ENCODE results near the gene STON2. TPM values are rescaled to one million over a fixed set of nuclear protein-coding genes. Genes with fewer than 3 reads are reported as not detected.

Gene STON2
- total RNA-seq, 1 experiment from 2014 or later = not detected

DNA sequence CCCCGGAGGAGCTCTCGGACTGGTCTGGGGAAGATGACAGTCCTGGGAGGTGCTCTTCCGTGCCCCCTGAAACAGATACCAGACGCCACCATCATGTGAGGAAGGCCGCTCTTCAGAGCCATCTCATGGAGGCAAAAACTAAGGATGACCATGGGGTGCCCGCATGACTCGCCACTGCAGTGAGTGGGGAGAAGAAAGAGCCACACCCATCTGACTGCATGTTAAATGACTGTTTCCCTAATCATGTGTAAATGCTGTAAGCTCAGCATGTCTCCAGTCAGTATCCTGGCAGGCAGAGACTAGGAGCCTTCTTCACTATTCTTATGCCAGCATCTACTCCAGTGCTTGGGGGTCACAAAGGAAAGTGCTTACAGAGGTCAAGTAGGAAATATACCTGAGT lies 4.0 kb downstream of the STON2 start:
- Histone ChIP-seq H3K79me2 (ENCODE audit: low read length) (no peaks in the 10 kb centered on the region), H3K9me3 (ENCODE audit: low read length) (no peaks in the 10 kb centered on the region), H3K36me3 (ENCODE audit: insufficient read depth, low read length) (no peaks in the 10 kb centered on the region), H3K4me3 (ENCODE audit: low read length) (no peak overlapping the region), H3K27me3 (ENCODE audit: low read length) (no peaks in the 10 kb centered on the region), H3K9ac (ENCODE audit: low read length) (no peak overlapping the region), H3K4me1 (ENCODE audit: low read length) (no peaks in the 10 kb centered on the region), H4K20me1 (ENCODE audit: insufficient read depth, low read depth, low read length) (no peaks in the 10 kb centered on the region), H3K4me2 (ENCODE audit: low read depth, low read length, poor library complexity, severe bottlenecking) (no peak overlapping the region), H3K27ac (ENCODE audit: low read length) (no peak overlapping the region), H3K9me2 (replicated peaks; ENCODE audit: insufficient read depth, low read length) (no peaks in the 10 kb centered on the region), H2AFZ (ENCODE audit: low read length) (no peak overlapping the region)
- DNase-seq = no peak

DNA sequence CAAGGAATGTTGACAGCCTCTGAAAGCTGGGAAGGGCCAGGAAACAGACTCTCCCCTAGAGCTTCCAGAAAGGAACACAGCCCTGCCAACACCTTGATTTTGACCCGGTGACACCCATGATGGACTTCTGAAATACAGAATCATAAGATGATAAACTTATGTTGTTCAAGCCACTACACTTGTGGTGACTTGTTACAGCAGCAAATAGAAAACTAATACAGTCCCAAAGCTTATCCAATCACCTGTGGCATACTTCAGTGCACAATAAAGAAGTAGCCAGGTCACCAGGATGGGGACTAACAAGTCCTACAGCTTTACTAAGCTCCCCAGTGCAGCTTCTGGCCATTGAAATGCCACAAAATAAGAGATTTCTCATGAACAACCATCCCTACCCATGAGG lies 5.4 kb downstream of the STON2 start:
- Histone ChIP-seq H3K79me2 (ENCODE audit: low read length) (no peaks in the 10 kb centered on the region), H2AFZ (ENCODE audit: low read length) (no peak overlapping the region), H3K4me3 (ENCODE audit: low read length) (no peak overlapping the region), H3K4me2 (ENCODE audit: low read depth, low read length, poor library complexity, severe bottlenecking) (no peak overlapping the region), H3K9ac (ENCODE audit: low read length) (no peak overlapping the region), H4K20me1 (ENCODE audit: insufficient read depth, low read depth, low read length) (no peaks in the 10 kb centered on the region), H3K4me1 (ENCODE audit: low read length) (no peaks in the 10 kb centered on the region), H3K27ac (ENCODE audit: low read length) (no peak overlapping the region), H3K36me3 (ENCODE audit: insufficient read depth, low read length) (no peaks in the 10 kb centered on the region), H3K9me2 (replicated peaks; ENCODE audit: insufficient read depth, low read length) (no peaks in the 10 kb centered on the region), H3K9me3 (ENCODE audit: low read length) (no peaks in the 10 kb centered on the region), H3K27me3 (ENCODE audit: low read length) (no peaks in the 10 kb centered on the region)
- no peak for DNase-seq

DNA sequence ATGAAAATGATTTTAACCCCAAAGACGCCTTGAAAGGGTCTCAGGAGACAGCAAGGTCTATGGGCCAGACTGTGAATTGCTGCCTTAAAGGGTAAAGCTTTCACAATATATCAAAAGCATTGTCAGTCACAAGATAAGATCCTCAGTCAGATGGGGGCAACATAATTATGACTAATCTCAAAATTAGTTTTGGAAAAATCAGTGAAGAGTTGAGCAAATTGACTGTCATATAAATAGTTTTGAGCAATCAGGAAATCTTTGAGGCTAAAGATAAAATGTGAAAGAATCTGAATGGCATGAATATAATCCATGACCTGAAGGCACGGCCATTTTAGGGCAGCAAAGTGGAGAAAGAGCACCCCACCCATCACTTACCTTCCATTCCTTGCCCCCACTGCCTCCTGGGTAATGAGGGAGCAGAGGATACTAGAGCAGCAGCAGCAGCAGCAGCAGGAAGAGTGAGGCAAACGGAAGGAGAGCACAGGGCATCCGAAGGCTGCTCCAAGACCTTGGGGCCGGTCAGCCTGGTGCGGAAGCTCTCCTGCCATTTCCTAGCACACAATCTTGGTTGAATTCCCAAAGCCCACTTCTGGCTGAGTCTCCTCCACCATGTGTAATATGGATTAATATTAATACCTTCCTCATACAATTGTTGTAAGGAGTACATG lies 7.0 kb downstream of the STON2 start:
- Histone ChIP-seq H3K4me2 (ENCODE audit: low read depth, low read length, poor library complexity, severe bottlenecking) (no peak overlapping the region), H4K20me1 (ENCODE audit: insufficient read depth, low read depth, low read length) (no peaks in the 10 kb centered on the region), H2AFZ (ENCODE audit: low read length) (no peak overlapping the region), H3K27me3 (ENCODE audit: low read length) (no peaks in the 10 kb centered on the region), H3K27ac (ENCODE audit: low read length) (no peak overlapping the region), H3K4me3 (ENCODE audit: low read length) (no peak overlapping the region), H3K9ac (ENCODE audit: low read length) (no peak overlapping the region), H3K4me1 (ENCODE audit: low read length) (no peaks in the 10 kb centered on the region), H3K9me2 (replicated peaks; ENCODE audit: insufficient read depth, low read length) (no peaks in the 10 kb centered on the region), H3K79me2 (ENCODE audit: low read length) (no peaks in the 10 kb centered on the region), H3K9me3 (ENCODE audit: low read length) (no peaks in the 10 kb centered on the region), H3K36me3 (ENCODE audit: insufficient read depth, low read length) (no peaks in the 10 kb centered on the region)
- DNase-seq = no peak

DNA sequence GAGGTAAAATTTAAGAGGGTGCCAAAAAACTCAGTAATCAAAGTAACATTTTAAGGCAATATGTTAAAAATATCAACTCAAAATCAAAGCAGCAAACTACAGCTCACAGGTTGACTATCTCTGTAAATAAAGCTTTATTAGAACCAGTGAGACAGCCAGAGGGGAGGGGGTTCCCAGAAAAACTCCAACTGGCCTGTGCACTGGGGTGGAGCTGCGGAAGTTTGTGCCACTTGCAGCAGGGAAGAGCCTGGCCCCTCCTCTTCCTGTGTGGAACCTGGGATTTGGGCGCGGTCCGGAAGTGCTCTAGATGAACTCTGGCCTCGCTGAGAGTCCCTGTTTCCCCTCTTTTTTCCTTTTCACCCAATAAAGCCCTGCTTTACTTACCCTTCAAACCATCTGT lies 8.1 kb downstream of the STON2 start:
- H3K4me1 ChIP-seq (ENCODE audit: low read length) = no peaks in the 10 kb centered on the region
- H3K9me2 ChIP-seq (replicated peaks; ENCODE audit: insufficient read depth, low read length) = no peaks in the 10 kb centered on the region
- H3K4me2 ChIP-seq (ENCODE audit: low read depth, low read length, poor library complexity, severe bottlenecking) = no peak overlapping the region
- H3K27ac ChIP-seq (ENCODE audit: low read length) = no peak overlapping the region
- no peaks in the 10 kb centered on the region for H3K79me2 ChIP-seq (ENCODE audit: low read length)
- H3K27me3 ChIP-seq (ENCODE audit: low read length) = no peaks in the 10 kb centered on the region
- H3K9me3 ChIP-seq (ENCODE audit: low read length) = no peaks in the 10 kb centered on the region
- H4K20me1 ChIP-seq (ENCODE audit: insufficient read depth, low read depth, low read length) = no peaks in the 10 kb centered on the region
- H3K4me3 ChIP-seq (ENCODE audit: low read length) = no peak overlapping the region
- no peak overlapping the region for H3K9ac ChIP-seq (ENCODE audit: low read length)
- H3K36me3 ChIP-seq (ENCODE audit: insufficient read depth, low read length) = no peaks in the 10 kb centered on the region
- no peak for DNase-seq
- H2AFZ ChIP-seq (ENCODE audit: low read length) = no peak overlapping the region

DNA sequence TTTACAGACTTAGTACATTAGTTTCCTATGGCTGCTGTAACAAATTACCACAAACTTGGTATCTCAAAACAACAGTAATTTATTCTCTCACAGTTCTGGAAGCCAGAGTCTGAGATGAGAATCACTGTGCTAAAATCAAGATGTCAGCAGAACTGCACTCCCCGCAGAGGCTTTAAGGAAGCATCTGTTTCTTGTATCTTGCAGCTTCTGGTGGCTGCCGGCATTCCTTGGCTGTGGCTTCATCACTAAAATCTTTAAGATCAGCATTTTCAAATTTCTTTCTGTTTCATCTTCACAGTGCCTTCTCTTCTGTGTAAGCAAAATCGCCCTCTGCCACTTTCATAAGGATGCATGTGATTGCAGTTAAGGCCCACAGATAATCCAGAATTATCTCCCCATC lies 9.4 kb downstream of the STON2 start:
- no peaks in the 10 kb centered on the region for H4K20me1 ChIP-seq (ENCODE audit: insufficient read depth, low read depth, low read length)
- H3K9me2 ChIP-seq (replicated peaks; ENCODE audit: insufficient read depth, low read length) = no peaks in the 10 kb centered on the region
- H3K36me3 ChIP-seq (ENCODE audit: insufficient read depth, low read length) = no peaks in the 10 kb centered on the region
- no peaks in the 10 kb centered on the region for H3K27me3 ChIP-seq (ENCODE audit: low read length)
- no peak for DNase-seq
- H3K9ac ChIP-seq (ENCODE audit: low read length) = no peak overlapping the region
- H3K9me3 ChIP-seq (ENCODE audit: low read length) = no peaks in the 10 kb centered on the region
- no peak overlapping the region for H2AFZ ChIP-seq (ENCODE audit: low read length)
- no peak overlapping the region for H3K4me3 ChIP-seq (ENCODE audit: low read length)
- no peaks in the 10 kb centered on the region for H3K4me1 ChIP-seq (ENCODE audit: low read length)
- H3K79me2 ChIP-seq (ENCODE audit: low read length) = no peaks in the 10 kb centered on the region
- no peak overlapping the region for H3K27ac ChIP-seq (ENCODE audit: low read length)
- H3K4me2 ChIP-seq (ENCODE audit: low read depth, low read length, poor library complexity, severe bottlenecking) = no peak overlapping the region

DNA sequence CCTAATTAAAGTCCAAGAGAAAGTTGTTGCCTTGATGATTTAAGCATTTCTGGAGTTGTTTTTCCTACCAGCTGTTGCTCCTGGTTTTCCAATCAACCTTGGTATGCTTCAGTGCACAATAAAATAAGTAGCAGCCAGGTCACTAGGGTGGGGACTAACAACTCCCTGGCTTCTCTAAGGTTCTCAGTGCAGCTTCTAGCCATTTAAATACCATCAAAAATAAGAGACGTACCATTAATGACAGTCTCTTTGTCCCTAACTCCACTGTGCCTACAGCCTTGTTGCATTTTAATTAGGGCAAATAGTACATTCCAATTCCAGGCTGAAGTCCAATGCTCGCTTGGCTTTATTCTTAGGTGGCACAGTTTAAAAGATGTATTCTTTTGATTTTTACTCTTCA lies 11.8 kb downstream of the STON2 start:
- no peak overlapping the region for H3K4me3 ChIP-seq (ENCODE audit: low read length)
- H3K9ac ChIP-seq (ENCODE audit: low read length) = no peak overlapping the region
- no peak overlapping the region for H3K4me2 ChIP-seq (ENCODE audit: low read depth, low read length, poor library complexity, severe bottlenecking)
- no peak overlapping the region for H2AFZ ChIP-seq (ENCODE audit: low read length)
- H3K36me3 ChIP-seq (ENCODE audit: insufficient read depth, low read length) = no peaks in the 10 kb centered on the region
- no peaks in the 10 kb centered on the region for H4K20me1 ChIP-seq (ENCODE audit: insufficient read depth, low read depth, low read length)
- no peaks in the 10 kb centered on the region for H3K27me3 ChIP-seq (ENCODE audit: low read length)
- no peaks in the 10 kb centered on the region for H3K9me3 ChIP-seq (ENCODE audit: low read length)
- H3K9me2 ChIP-seq (replicated peaks; ENCODE audit: insufficient read depth, low read length) = no peaks in the 10 kb centered on the region
- no peak for DNase-seq
- H3K79me2 ChIP-seq (ENCODE audit: low read length) = no peaks in the 10 kb centered on the region
- H3K4me1 ChIP-seq (ENCODE audit: low read length) = no peaks in the 10 kb centered on the region
- no peak overlapping the region for H3K27ac ChIP-seq (ENCODE audit: low read length)

DNA sequence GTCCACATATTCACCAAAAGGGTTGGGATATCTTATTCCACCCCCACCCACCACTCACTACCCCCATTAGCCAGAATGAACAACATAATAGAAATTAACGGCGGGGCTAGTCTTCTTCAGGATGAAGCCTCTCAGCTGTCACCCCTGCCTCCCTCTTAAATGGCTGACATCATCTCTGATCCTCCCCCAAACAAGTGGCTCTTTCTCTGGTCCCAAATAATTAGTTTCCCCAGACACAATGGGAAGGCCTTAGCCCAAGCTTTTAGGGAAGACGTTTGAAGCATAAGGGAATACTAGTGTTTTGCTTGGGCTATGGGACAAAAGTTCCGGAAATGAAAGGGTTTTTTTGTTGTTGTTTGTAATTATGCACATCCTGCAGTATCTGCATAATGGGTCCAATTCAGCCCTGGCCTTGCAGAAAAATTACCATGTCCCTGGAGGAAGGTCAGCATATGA lies 13.8 kb downstream of the STON2 start:
- H3K9me2 ChIP-seq (replicated peaks; ENCODE audit: insufficient read depth, low read length) = no peaks in the 10 kb centered on the region
- no peaks in the 10 kb centered on the region for H3K36me3 ChIP-seq (ENCODE audit: insufficient read depth, low read length)
- no peaks in the 10 kb centered on the region for H3K27me3 ChIP-seq (ENCODE audit: low read length)
- no peak overlapping the region for H3K27ac ChIP-seq (ENCODE audit: low read length)
- no peak overlapping the region for H2AFZ ChIP-seq (ENCODE audit: low read length)
- no peak overlapping the region for H3K9ac ChIP-seq (ENCODE audit: low read length)
- no peaks in the 10 kb centered on the region for H3K4me1 ChIP-seq (ENCODE audit: low read length)
- no peak for DNase-seq
- H4K20me1 ChIP-seq (ENCODE audit: insufficient read depth, low read depth, low read length) = no peaks in the 10 kb centered on the region
- H3K9me3 ChIP-seq (ENCODE audit: low read length) = no peaks in the 10 kb centered on the region
- H3K79me2 ChIP-seq (ENCODE audit: low read length) = no peaks in the 10 kb centered on the region
- no peak overlapping the region for H3K4me2 ChIP-seq (ENCODE audit: low read depth, low read length, poor library complexity, severe bottlenecking)
- H3K4me3 ChIP-seq (ENCODE audit: low read length) = no peak overlapping the region

DNA sequence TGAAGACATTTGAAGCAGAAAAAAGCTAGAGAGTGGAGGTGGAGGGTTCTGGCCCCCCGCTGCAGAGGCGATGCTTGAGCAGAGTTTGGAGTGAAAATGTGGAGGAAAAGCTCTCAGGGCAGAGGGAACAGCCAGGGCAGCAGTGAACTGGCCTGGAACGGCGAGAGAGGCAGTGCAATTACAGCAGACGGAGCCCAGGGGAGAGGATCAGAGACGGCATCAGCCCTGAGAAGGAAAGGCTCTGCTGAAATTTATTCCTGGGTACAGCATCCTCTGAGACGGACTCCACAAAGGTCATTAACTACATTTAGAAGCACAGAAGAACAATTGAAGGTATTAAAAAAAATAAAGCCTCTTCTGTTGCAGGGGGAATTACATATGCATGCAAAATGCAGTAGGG lies 14.2 kb downstream of the STON2 start:
- H3K9me2 ChIP-seq (replicated peaks; ENCODE audit: insufficient read depth, low read length) = no peaks in the 10 kb centered on the region
- no peak overlapping the region for H3K9ac ChIP-seq (ENCODE audit: low read length)
- no peak overlapping the region for H2AFZ ChIP-seq (ENCODE audit: low read length)
- no peaks in the 10 kb centered on the region for H3K27me3 ChIP-seq (ENCODE audit: low read length)
- no peaks in the 10 kb centered on the region for H3K79me2 ChIP-seq (ENCODE audit: low read length)
- no peak for DNase-seq
- H3K27ac ChIP-seq (ENCODE audit: low read length) = no peak overlapping the region
- no peak overlapping the region for H3K4me2 ChIP-seq (ENCODE audit: low read depth, low read length, poor library complexity, severe bottlenecking)
- no peaks in the 10 kb centered on the region for H4K20me1 ChIP-seq (ENCODE audit: insufficient read depth, low read depth, low read length)
- H3K9me3 ChIP-seq (ENCODE audit: low read length) = no peaks in the 10 kb centered on the region
- no peaks in the 10 kb centered on the region for H3K4me1 ChIP-seq (ENCODE audit: low read length)
- no peaks in the 10 kb centered on the region for H3K36me3 ChIP-seq (ENCODE audit: insufficient read depth, low read length)
- no peak overlapping the region for H3K4me3 ChIP-seq (ENCODE audit: low read length)

DNA sequence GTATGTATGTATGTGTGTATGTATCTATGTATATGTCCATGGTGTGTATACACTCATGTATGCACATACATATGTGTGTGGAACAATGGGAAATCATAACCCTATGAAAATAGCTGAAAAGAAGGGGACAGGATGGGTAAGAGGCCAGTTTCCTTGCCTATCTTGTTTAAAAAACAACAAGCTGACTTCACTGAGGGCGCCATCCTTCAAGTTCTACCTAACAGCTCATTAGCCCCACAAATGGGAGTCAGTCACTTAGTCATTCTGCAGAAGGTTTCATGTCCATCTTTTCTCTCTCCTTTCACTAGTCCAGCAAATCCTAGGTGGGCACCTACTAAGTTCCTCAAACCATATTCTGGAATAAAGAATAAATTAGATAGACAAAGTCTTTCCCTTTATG lies 14.7 kb downstream of the STON2 start:
- H3K27me3 ChIP-seq (ENCODE audit: low read length) = no peaks in the 10 kb centered on the region
- H3K9me3 ChIP-seq (ENCODE audit: low read length) = no peaks in the 10 kb centered on the region
- no peaks in the 10 kb centered on the region for H4K20me1 ChIP-seq (ENCODE audit: insufficient read depth, low read depth, low read length)
- H3K4me2 ChIP-seq (ENCODE audit: low read depth, low read length, poor library complexity, severe bottlenecking) = no peak overlapping the region
- no peak overlapping the region for H3K9ac ChIP-seq (ENCODE audit: low read length)
- H3K79me2 ChIP-seq (ENCODE audit: low read length) = no peaks in the 10 kb centered on the region
- DNase-seq = no peak
- H3K27ac ChIP-seq (ENCODE audit: low read length) = no peak overlapping the region
- no peak overlapping the region for H3K4me3 ChIP-seq (ENCODE audit: low read length)
- H3K36me3 ChIP-seq (ENCODE audit: insufficient read depth, low read length) = no peaks in the 10 kb centered on the region
- no peaks in the 10 kb centered on the region for H3K4me1 ChIP-seq (ENCODE audit: low read length)
- H2AFZ ChIP-seq (ENCODE audit: low read length) = no peak overlapping the region
- H3K9me2 ChIP-seq (replicated peaks; ENCODE audit: insufficient read depth, low read length) = no peaks in the 10 kb centered on the region

All from Karpas-422 (cell line).